Epithelial cell of prostate (primary cell): ENCODE results near the gene ACTR10.
A peak's percentile ranks its signal among the peaks of the same experiment; 100 is the strongest.

Experiments
- DNase-seq: peaks from one replicate; pipeline ENCODE4 v3.0.0-alpha.2; 2011; ENCODE audit warnings: low read depth, low spot score
- H3K27ac ChIP-seq: fragments of 450-650 bp; 2 replicates; pipeline ENCODE4 v1.5.1; 2017; ENCODE audit warnings: mild to moderate bottlenecking

The ACTR10 gene

GRCh38 chr14:58276208-58276607 is 76.3 kb downstream of the ACTR10 start:
- DNase-seq, result no peak
- H3K27ac ChIP-seq, result no peak overlapping the region

- DNase-seq, result no peak
- no peak overlapping the region for H3K27ac ChIP-seq
Measured at GRCh38 chr14:58278177-58278576, 78.2 kb downstream of the ACTR10 start.

GRCh38 chr14:58280954-58281787 is 81.2 kb downstream of the ACTR10 start:
- peak; percentile 74 for DNase-seq
- peak overlapping the region; percentile 77 for H3K27ac ChIP-seq

GRCh38 chr14:58281969-58282368 is 82.0 kb downstream of the ACTR10 start:
- DNase-seq, result no peak
- H3K27ac ChIP-seq, result peak overlapping the region; percentile 77

- H3K27ac ChIP-seq, result peak overlapping the region; percentile 77
- no peak for DNase-seq
Measured at GRCh38 chr14:58282925-58283593, 83.1 kb downstream of the ACTR10 start.

- no peak for DNase-seq
- peak overlapping the region; percentile 77 for H3K27ac ChIP-seq
Measured at GRCh38 chr14:58283730-58284129, 83.8 kb downstream of the ACTR10 start.

GRCh38 chr14:58285132-58285531 is 85.2 kb downstream of the ACTR10 start:
- no peak overlapping the region for H3K27ac ChIP-seq
- no peak for DNase-seq
